Spleen (tissue), 11 donors: ENCODE measurements around the gene LYRM2. TPM values are rescaled to one million over a fixed set of nuclear protein-coding genes. Genes with fewer than 3 reads are reported as not detected.

ENCODE experiments used
- DNase-seq: peaks from one replicate; pipeline ENCODE4 v3.0.0-alpha.2; 2020
- H3K27ac ChIP-seq, 8 donors: fragments of 200-600 bp; sonication (generic) in 7 of 8; 1 replicate in 4 of 8; 2 replicates in 4 of 8; pipeline versions ENCODE4 v1.5.0 to v1.8.0; 2016 to 2021; ENCODE audit warnings: inconsistent platforms in 4 of 8, mild to moderate bottlenecking in 4 of 8, moderate library complexity in 1 of 8
- H3K27me3 ChIP-seq, 7 donors: fragments of 200-600 bp; sonication (generic) in 6 of 7; replicated peaks in 1 of 7; 1 replicate in 4 of 7; 2 replicates in 3 of 7; pipeline versions ENCODE4 v1.5.0 to v1.8.0; 2016 to 2021; ENCODE audit warnings: inconsistent platforms in 3 of 7, mild to moderate bottlenecking in 1 of 7
- H3K36me3 ChIP-seq, 6 donors: fragments of 200-600 bp; sonication (generic) in 5 of 6; 1 replicate in 4 of 6; 2 replicates in 2 of 6; pipeline versions ENCODE4 v1.5.0 to v1.8.0; 2016 to 2021; ENCODE audit warnings: inconsistent platforms in 2 of 6
- H3K4me1 ChIP-seq, 6 donors: fragments of 200-600 bp; sonication (generic) in 5 of 6; 1 replicate in 3 of 6; 2 replicates in 3 of 6; pipeline versions ENCODE4 v1.5.0 to v1.8.0; 2016 to 2021; ENCODE audit warnings: inconsistent platforms in 3 of 6
- H3K4me3 ChIP-seq, 8 donors: fragments of 200-600 bp; sonication (generic) in 7 of 8; 1 replicate in 4 of 8; 2 replicates in 4 of 8; pipeline versions ENCODE4 v1.5.0 to v1.8.0; 2016 to 2021; ENCODE audit warnings: inconsistent platforms in 4 of 8, mild to moderate bottlenecking in 4 of 8, moderate library complexity in 2 of 8
- H3K9me3 ChIP-seq, 8 donors: fragments of 200-600 bp; sonication (generic) in 7 of 8; 1 replicate in 4 of 8; 2 replicates in 4 of 8; pipeline versions ENCODE4 v1.5.0 to v1.8.0; 2016 to 2021; ENCODE audit warnings: inconsistent platforms in 4 of 8
- CTCF ChIP-seq, 11 experiments: fragments of 200-600 bp in 7 of 11; fragments of 450-650 bp in 4 of 11; sonication (generic) in 4 of 11; IDR thresholded peaks in 8 of 11; conservative IDR thresholded peaks in 3 of 11; 1 replicate in 7 of 11; 2 replicates in 4 of 11; pipeline versions ENCODE4 v1.4.0 to v1.8.0; 2016 to 2021; ENCODE audit warnings: antibody characterized with exemption in 11 of 11, inconsistent platforms in 4 of 11, mild to moderate bottlenecking in 1 of 11
- POLR2A ChIP-seq, 3 donors: fragments of 450-650 bp; IDR thresholded peaks; one replicate each; pipeline ENCODE4 v1.5.1; 2017; ENCODE audit warnings: antibody characterized with exemption in 3 of 3, mild to moderate bottlenecking in 1 of 3
- POLR2AphosphoS5 ChIP-seq, 3 donors: sonication (generic); formaldehyde crosslinking; IDR thresholded peaks; one replicate each; pipeline ENCODE4 v1.5.1; 2017; ENCODE audit warnings: antibody characterized with exemption in 3 of 3
- WGBS, 5 donors: extraction: QIAGEN DNeasy Blood & Tissue Kit in 3 of 5; methylation state at CpG; one replicate each; pipeline versions ENCODE4 v1.1.5 to v1.1.7; 2013 to 2018; 5-methylcytosine and 5-hydroxymethylcytosine counted together
- intact Hi-C: fragments of 100-400 bp; cut with DNase I; formaldehyde crosslinking; loops from one replicate; pipeline ENCODE4 v1.15.0; 2023; ENCODE audit warnings: low total_unique reads
- polyA plus RNA-seq, 3 donors: library from polyadenylated mRNA; stranded (reverse); fragments of 200-250 nt; gene quantifications; one replicate each; pipeline ENCODE4 v1.2.1, GENCODE V29; 2013
- total RNA-seq, 7 donors: library from RNA; depleted of rRNA in 3 of 7; stranded (reverse); fragments of >200 nt in 3 of 7; fragmentation: NEBNext Ultra II Directional in 4 of 7; extraction: Animal tissue kit (Norgen Biotek cat#: 25700) in 4 of 7; gene quantifications; one replicate each; pipeline versions ENCODE4 v1.1.0 to v1.2.1, GENCODE V29; 2016 to 2021
- donor health status: healthy with polysubstance abuse.
- donor health status: DM: no; HTN: no; CAD: no; lungs with moderate emphysema.
- donor health status: DM: no; HTN: no; CAD: no.
- donor health status: Bipolar disorder and iron deficiency.
- donor health status: healthy.
- donor health status: DM: no; HTN: no; CAD: no.
- donor health status: DM: yes; HTN: yes; CAD: no.

Gene LYRM2
- total and polyA plus RNA-seq, 10 donors: 12.7 to 31.8 (median 24.7) TPM

GRCh38 chr6:89590133-89590532 lies 48.4 kb downstream of the LYRM2 start:
- WGBS, 5 donors: 73 to 94% (median 82%) methylated on average over 2 of the region's 2 CpGs
- intact Hi-C loops: no loop called here

GRCh38 chr6:89589297-89590025 lies 49.1 kb downstream of the LYRM2 start:
- no peaks in the 10 kb centered on the region for H3K4me1 ChIP-seq
- 79 to 88% (median 81%) methylated on average over 7 of the region's 7 CpGs for WGBS, 5 donors
- no peak for TF ChIP-seq CTCF (IDR thresholded peaks at IDR 0.05 in 8 of 11, conservative IDR thresholded peaks at IDR 0.05 in 3 of 11)
- no peak for TF ChIP-seq POLR2A (IDR thresholded peaks at IDR 0.05)
- no peak for TF ChIP-seq POLR2AphosphoS5 (IDR thresholded peaks at IDR 0.05)
- H3K36me3 ChIP-seq: no peaks in the 10 kb centered on the region
- H3K4me3 ChIP-seq: no peak overlapping the region
- intact Hi-C loops: no loop called here
- no peaks in the 10 kb centered on the region for H3K27me3 ChIP-seq
- H3K27ac ChIP-seq: no peak overlapping the region
- no peaks in the 10 kb centered on the region for H3K9me3 ChIP-seq
- DNase-seq: no peak

More at GRCh38 chr6:89590133-89590532, 48.4 kb downstream of the LYRM2 start:
- TF ChIP-seq POLR2AphosphoS5 (IDR thresholded peaks at IDR 0.05): no peak
- H3K36me3 ChIP-seq: no peaks in the 10 kb centered on the region
- no peak for DNase-seq
- no peak overlapping the region for H3K4me3 ChIP-seq
- no peaks in the 10 kb centered on the region for H3K9me3 ChIP-seq
- no peaks in the 10 kb centered on the region for H3K4me1 ChIP-seq
- no peak overlapping the region for H3K27ac ChIP-seq
- H3K27me3 ChIP-seq: no peaks in the 10 kb centered on the region

- Histone ChIP-seq H3K36me3 (no peaks in the 10 kb centered on the region), H3K9me3 (no peaks in the 10 kb centered on the region), H3K4me3 (no peak overlapping the region), H3K27me3 (no peaks in the 10 kb centered on the region), H3K27ac (no peak overlapping the region), H3K4me1 (no peaks in the 10 kb centered on the region)
- 67 to 88% (median 79%) methylated on average over 1 of the region's 1 CpG for WGBS, 5 donors
- no peak for DNase-seq
- intact Hi-C loops: no loop called here
- no peak for TF ChIP-seq CTCF (IDR thresholded peaks at IDR 0.05 in 8 of 11, conservative IDR thresholded peaks at IDR 0.05 in 3 of 11)
- no peak for TF ChIP-seq POLR2AphosphoS5 (IDR thresholded peaks at IDR 0.05)
- no peak for TF ChIP-seq POLR2A (IDR thresholded peaks at IDR 0.05)
Observed at GRCh38 chr6:89585154-89585553, 53.4 kb downstream of the LYRM2 start.

- H3K4me3 ChIP-seq: no peak overlapping the region
- H3K4me1 ChIP-seq: no peaks in the 10 kb centered on the region
- no peak for DNase-seq
- TF ChIP-seq POLR2A (IDR thresholded peaks at IDR 0.05) (no peak), CTCF (IDR thresholded peaks at IDR 0.05 in 8 of 11, conservative IDR thresholded peaks at IDR 0.05 in 3 of 11) (no peak), POLR2AphosphoS5 (IDR thresholded peaks at IDR 0.05) (no peak)
- no peaks in the 10 kb centered on the region for H3K27me3 ChIP-seq
- 85 to 96% (median 92%) methylated on average over 3 of the region's 3 CpGs for WGBS, 5 donors
- H3K27ac ChIP-seq: no peak overlapping the region
- no peaks in the 10 kb centered on the region for H3K36me3 ChIP-seq
- no peaks in the 10 kb centered on the region for H3K9me3 ChIP-seq
- intact Hi-C loops: no loop called here
Observed at GRCh38 chr6:89584539-89584938, 54.0 kb downstream of the LYRM2 start.
